NT2/D1 (cell line): Measurements from ENCODE around the gene CHEK2.

Experiments used
- SUZ12 ChIP-seq: IDR thresholded peaks from 2 replicates; pipeline ENCODE4 v1.6.1; 2011; ENCODE audit not compliant: insufficient read length, insufficient read depth; ENCODE audit errors: extremely low read depth
- YY1 ChIP-seq: IDR thresholded peaks from 2 replicates; pipeline ENCODE4 v1.6.1; 2011; ENCODE audit not compliant: insufficient read length, insufficient read depth
- ZNF274 ChIP-seq: IDR thresholded peaks from 2 replicates; pipeline ENCODE4 v1.6.1; 2011; ENCODE audit warnings: mild to moderate bottlenecking, low read depth, low read length

DNA sequence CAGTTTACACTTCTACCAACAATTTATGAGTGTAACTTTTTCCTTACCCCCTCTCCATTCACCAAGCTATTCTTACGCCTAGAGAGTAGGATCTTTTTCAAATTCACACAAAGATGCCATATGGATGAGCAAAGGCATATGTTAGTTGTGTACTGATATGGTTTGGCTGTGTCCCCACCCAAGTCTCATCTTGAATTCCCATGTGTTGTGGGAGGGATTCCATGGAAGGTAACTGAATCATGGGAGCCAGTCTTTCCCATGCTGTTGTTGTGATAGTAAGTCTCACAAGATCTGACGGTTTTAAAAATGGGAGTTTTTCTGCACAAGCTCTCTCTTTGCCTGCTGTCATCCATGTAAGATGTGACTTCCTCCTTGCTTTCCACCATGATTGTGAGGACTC, 102.3 kb downstream of the CHEK2 start:
- TF ChIP-seq YY1 (no peak), SUZ12 (no peak), ZNF274 (no peak)
